GM18511 (cell line): ENCODE results near the gene ORC6.
A peak's percentile ranks its signal among the peaks of the same experiment; 100 is the strongest.
"Not testable (repeated sequence)": the region's sequence is repeated elsewhere in the genome, so short reads cannot be mapped to it uniquely, and the experiment has no call there.

Experiments
- ATAC-seq: cut with Tn5 transposase; IDR thresholded peaks from one replicate; pipeline ENCODE4 v1.9.1; 2021; ENCODE audit warnings: mild to moderate bottlenecking, moderate library complexity; ENCODE audit not compliant: unreplicated experiment

The ORC6 gene

GRCh38 chr16:46689365-46690280, at the start of gene ORC6:
Gene ORC6, plus strand, starts transcription at chr16:46689659. Its CDS starts 47 bp downstream, at chr16:46689706.
- ATAC-seq = peak; percentile 78

GRCh38 chr16:46648656-46649055, 40.8 kb upstream of the ORC6 start:
- no peak for ATAC-seq

GRCh38 chr16:46649588-46650253, 39.7 kb upstream of the ORC6 start:
- no peak for ATAC-seq

DNA sequence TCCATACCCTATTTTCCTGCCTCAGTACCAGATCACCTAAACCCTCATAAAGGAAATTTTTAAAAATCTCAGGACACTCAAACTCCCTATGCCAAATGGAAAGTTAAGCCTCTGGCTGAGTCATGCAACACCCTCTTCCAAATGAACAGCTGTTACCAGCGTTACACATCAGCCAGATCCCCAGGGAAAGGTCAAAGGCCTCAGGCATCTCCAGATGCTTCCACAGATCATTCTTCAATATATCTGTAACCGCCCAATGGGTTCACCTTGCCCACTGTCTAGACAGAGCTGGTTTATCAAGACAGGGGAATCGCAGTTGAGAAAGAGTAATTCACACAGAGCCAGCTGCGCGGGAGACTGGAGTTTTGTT, 39.2 kb upstream of the ORC6 start:
- no peak for ATAC-seq

DNA sequence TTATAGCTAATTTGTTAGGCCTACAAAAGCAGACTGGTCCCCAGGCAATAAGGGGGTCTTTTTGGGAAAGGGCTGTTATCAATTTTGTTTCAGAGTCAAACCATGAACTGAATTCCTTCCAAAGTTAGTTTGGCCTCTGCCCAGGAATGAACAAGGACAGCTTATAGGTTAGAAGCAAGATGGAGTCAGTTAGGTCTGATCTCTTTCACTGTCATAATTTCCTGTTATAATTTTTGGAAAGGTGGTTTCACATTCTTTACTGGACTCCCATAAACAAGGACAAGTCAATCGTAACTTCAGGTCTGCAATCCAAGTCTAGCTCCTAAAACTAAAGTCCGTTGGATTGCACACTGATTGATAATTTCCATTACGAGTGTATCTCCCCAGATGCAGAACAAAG, 38.2 kb upstream of the ORC6 start:
- ATAC-seq = no peak

DNA sequence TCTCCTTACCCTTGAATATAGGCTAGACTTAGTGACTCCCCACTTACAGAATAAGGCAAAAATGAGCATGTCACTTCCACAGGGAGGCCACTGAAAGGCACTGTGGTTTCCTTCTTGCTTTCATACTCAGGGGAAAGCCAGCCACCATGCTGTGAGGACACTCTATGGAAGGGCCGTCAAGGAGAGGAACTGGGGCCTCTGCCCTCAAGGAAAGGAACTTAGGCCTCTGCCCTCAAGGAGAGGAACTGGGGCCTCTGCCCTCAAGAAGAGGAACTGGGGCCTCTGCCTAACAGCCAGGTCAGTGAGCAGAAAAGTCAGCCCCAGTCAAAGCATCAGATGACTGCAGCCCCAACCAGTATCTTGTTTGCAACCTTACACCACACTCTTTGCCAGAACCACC, 30.5 kb upstream of the ORC6 start:
- ATAC-seq = peak; percentile 98

GRCh38 chr16:46662123-46662522, 27.3 kb upstream of the ORC6 start:
- no peak for ATAC-seq

- peak; percentile 84 for ATAC-seq
Observed at GRCh38 chr16:46673320-46674013, 16.0 kb upstream of the ORC6 start.

DNA sequence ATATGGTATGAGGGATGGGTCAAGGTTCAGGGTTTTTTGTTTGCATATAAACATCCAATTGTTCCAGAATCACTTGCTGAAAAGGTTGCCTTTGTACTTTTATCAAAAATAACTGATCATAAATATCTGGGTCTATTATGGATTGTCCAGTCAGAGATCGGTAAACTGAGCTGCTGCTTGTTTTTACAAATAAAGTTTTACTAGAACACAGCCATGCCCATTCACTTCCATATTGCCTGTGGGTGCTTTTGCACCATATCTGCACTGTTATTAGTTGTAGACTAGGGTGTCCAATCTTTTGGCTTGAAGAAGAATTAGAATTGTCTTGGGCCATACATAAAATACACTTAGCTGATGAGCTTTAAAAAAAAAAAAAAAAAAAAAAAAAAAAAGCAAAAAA, 11.5 kb upstream of the ORC6 start:
- ATAC-seq = not testable (repeated sequence)

DNA sequence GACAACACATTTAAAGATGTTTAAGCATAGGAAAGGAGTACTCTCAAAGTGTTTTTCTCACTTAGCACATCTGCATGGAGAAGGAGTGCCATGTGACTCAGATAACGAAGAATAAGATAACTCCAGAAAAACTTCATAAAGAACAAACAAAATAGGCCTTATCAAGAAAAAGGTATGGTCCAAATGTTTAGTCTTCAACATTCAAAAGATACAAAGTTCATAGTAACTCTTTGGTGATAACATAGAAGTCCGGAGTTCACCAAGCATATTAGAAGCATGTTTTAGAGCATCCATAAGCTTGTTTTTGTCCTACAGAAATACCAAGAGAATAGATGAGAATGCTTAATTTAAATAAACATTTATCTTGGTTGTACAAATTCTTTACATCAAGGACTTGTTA, 7.6 kb upstream of the ORC6 start:
- not testable (repeated sequence) for ATAC-seq

DNA sequence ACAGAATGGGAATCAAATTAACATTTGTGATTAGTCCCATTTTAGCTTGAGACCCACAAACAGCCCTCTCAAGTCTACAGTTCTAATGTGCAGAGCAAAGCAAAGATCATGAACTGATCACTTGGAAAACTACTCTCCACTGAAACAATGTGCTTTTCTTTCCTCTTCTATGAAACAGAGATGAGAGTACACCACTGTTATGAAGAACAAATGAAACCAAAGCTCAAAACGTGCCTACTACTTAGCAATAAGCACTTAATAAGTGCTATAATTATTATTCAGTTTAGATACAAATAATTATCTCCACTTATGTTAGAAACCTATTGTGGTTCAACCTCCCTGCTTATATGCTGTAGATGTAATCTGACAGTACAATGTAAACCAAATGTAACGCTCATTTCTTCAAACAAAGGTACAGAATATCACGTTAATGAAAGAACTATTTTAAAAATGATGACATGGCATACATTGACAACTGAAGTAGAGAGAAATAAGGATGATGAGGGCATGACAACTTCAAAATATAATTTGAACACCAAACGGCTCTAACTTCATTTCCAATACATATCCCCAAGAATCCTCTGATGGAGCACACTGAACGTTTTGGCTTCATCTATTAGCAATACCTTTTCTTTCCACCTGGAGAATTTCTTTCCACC, 2.5 kb upstream of the ORC6 start:
- no peak for ATAC-seq

DNA sequence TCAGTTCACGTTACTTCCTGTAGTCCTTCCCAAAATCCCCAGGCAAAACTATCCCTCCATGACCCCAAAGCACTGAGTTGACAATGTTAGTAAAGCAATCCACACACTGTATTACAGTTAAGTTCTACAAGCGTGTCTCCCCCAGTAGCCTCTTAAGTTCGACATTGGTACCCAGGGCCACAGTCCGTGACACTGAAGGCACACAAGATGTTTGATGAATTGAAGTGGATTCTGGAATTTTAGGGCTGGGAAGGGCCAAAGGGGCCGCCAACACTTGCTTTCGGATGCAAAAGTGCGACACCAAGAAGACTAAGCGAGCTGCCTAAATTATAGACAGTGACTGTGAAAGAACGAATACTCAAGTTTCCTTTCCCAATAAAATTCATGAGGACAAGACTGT, 2.0 kb upstream of the ORC6 start:
- no peak for ATAC-seq

DNA sequence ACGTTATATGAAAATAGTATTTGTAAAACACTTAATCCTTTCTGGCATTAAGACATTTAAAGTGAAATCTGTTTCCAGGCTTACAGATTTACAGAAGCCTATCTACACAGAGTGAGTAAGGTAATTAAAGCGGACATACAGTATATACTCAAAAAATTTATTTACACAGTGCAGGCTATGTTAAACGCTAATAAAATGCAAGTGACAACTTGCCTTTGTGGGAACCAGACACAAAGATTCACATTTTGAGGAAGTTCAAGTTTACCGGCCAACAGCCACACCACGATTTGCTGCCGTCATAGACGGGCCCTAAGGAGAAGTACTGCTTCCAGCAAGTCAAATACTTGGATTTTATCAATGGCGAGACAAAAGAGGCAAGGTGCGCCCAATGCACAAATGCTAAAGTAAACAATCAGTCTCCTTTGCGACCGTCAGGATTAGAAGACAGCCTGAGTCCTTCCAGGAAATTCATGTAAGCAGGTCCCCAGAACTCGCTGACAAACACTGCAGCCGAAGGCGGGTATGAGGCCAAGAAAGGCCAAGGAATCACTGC, 1.3 kb upstream of the ORC6 start:
- no peak for ATAC-seq

- ATAC-seq = peak; percentile 86
Observed at GRCh38 chr16:46688654-46689364, 650 bp upstream of the ORC6 start, which contains the start of gene VPS35. Gene VPS35, minus strand, starts transcription at chr16:46689178. Its CDS starts 45 bp downstream, at chr16:46689133.

DNA sequence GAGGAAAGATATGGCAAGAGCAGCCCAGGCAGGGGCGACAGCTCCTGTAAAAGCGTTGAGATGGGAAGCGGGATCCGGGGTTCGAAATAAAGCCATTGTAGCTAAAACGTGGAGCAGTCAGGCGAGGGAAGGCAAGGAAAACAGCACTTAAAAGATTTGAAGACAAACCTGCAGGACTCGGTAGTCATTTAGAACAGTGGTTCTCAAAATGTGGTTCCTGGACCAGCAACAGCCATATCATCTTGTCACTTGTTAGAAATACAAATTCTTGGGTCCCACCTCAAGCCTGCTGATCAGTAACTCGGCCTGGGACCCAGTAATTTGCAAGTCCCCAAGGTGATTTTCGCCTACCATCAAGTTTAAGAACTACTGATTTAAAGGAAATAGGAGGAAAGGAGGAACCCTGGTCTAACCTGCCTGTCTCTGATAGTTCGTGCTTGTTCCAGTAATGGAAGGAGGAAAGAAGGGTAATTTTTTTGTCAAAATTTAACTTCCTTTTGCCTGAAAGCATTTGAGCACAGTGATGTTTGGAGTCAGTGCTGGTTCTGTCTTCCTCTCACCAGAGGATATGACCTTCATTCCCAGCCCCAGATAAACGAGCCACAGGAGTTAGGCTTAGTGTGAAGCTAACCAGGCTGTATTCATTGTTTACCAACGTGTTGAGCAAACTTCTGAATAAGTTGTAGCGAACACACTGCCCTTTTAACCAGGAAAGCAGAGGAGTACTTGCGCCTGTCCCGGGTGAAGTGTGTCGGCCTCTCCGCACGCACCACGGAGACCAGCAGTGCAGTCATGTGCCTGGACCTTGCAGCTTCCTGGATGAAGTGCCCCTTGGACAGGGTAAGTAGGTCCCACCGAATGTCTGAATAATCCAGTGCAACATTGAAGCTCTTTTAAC, 1.1 kb downstream of the ORC6 start:
- ATAC-seq = no peak

DNA sequence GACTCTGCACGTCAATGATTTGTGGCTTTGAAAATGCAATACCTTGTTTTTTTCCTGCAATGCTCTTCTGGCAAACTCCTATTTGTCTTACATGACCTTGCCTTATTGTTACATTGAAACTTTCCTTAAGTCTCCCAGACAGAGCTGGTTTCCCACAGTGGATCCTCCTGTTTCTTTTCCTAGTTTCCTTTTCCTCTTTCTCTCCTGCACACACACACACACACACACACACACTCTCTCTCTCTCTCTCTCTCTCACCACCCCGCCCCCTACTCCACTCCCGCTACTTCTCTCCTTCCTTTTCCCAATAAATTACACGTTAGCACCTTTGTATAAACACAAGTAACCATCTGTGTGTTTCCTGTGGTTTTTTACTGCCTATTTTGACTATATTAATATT, 2.3 kb downstream of the ORC6 start:
- ATAC-seq = no peak

DNA sequence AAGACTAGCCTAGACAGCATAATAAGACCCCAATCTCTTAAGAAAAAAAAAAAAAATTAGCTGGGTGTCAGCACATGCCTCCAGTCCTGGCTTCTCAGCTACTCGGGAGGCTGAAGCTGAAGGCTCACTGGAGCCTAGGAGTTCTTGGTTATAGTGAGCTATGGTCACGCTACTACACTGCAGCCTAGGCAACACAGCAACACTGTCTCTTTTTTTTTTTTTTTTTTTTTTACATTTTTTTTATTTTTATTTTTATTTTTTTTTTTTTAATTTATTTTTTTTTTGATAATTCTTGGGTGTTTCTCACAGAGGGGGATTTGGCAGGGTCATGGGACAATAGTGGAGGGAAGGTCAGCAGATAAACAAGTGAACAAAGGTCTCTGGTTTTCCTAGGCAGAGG, 4.1 kb downstream of the ORC6 start:
- ATAC-seq = no peak

- no peak for ATAC-seq
Observed at GRCh38 chr16:46695937-46696336, 6.5 kb downstream of the ORC6 start.

- ATAC-seq = no peak
Observed at GRCh38 chr16:46696957-46697356, 7.5 kb downstream of the ORC6 start.
